Measurements from ENCODE around the gene ZNF710. TPM values are rescaled to one million over a fixed set of nuclear protein-coding genes. Genes with fewer than 3 reads are reported as not detected.

Gene ZNF710
- total and polyA plus RNA-seq, 11 donors: 2.9 to 22.4 (median 5.9) TPM

- no peaks in the 10 kb centered on the region for H3K27me3 ChIP-seq
- peaks cover 0 to 73% (median 22%) of the 10 kb centered on the region in 12 donors for H3K4me1 ChIP-seq
- DNase-seq: no peak
- 88 to 95% (median 94%) methylated on average over 1 of the region's 1 CpG for WGBS, 4 donors
- no peak overlapping the region for H3K4me3 ChIP-seq
- ATAC-seq: peak in 1 of 4 donors; percentile 14
- no peaks in the 10 kb centered on the region for H3K9me3 ChIP-seq
- H3K27ac ChIP-seq: peak overlapping the region in 1 of 12 donors; percentile 45
- TF ChIP-seq POLR2A (IDR thresholded peaks at IDR 0.05): no peak
- TF ChIP-seq, protein P1, sequence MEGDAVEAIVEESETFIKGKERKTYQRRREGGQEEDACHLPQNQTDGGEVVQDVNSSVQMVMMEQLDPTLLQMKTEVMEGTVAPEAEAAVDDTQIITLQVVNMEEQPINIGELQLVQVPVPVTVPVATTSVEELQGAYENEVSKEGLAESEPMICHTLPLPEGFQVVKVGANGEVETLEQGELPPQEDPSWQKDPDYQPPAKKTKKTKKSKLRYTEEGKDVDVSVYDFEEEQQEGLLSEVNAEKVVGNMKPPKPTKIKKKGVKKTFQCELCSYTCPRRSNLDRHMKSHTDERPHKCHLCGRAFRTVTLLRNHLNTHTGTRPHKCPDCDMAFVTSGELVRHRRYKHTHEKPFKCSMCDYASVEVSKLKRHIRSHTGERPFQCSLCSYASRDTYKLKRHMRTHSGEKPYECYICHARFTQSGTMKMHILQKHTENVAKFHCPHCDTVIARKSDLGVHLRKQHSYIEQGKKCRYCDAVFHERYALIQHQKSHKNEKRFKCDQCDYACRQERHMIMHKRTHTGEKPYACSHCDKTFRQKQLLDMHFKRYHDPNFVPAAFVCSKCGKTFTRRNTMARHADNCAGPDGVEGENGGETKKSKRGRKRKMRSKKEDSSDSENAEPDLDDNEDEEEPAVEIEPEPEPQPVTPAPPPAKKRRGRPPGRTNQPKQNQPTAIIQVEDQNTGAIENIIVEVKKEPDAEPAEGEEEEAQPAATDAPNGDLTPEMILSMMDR (IDR thresholded peaks at IDR 0.05): no peak
- intact Hi-C loops (cut with DNase I): no loop called here
- no peaks in the 10 kb centered on the region for H3K36me3 ChIP-seq
These were observed 27.9 kb downstream of the ZNF710 start for GRCh38 chr15:90029024-90029423.

DNA sequence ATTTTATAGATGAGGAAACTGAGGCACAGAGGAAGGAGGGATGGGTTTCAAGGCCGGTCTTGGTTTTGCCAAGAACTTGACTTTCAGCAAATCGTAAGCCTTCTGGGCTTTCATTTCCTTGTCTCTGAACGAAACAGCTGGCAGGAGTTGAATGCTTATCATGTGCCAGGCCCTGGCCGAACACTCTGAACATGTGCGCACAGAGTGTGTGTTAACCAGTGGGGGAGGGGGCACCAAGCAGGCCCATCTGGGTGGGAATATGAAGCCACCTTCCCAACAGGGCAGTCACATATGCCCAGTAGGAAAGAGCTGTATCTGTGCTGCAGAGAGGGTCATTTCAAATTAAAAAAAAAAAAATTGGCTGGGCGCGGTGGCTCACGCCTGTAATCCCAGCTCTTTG is 29.3 kb downstream of the ZNF710 start:
- H3K4me1 ChIP-seq: peaks cover 6 to 85% (median 34%) of the 10 kb centered on the region in 12 donors
- ATAC-seq: peak; percentile 36 to 74 (median 64)
- peak overlapping the region in 1 of 12 donors; percentile 97 for H3K27ac ChIP-seq

DNA sequence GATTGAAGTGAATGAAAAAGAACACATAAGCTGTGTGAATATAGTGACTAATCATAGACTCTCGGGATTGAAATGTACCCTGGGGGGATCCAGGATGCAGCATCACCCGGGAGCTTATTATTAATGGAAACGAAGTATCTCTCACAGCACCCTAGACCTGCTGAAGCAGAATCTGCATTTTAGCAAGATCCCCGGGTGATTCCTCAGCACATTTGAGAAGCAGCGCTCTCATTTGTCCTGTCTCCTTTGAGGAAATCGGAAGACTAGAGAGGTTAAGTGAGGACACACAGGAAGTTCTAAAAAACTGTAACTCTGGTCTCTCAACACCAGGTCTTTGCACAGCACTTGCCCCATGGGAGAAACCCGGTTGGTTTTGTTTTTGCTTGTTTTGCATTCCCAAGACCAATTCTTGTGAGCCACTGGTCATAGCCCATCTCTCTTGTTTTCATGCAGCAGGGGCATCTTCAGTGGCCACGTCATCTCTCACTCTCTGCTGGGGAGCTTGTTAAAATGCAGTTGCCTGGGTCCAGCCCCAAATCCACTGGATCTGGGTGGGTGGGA is 30.2 kb downstream of the ZNF710 start:
- Histone ChIP-seq H3K9me3 (no peaks in the 10 kb centered on the region), H3K27ac (peak overlapping the region in 8 of 12 donors; percentile 39 to 97 (median 46)), H3K4me1 (peaks cover 6 to 88% (median 40%) of the 10 kb centered on the region in 12 donors), H3K4me3 (peak overlapping the region in 1 of 12 donors; percentile 5), H3K27me3 (no peaks in the 10 kb centered on the region), H3K36me3 (no peaks in the 10 kb centered on the region)
- DNase-seq (peak in 1 of 5 donors; percentile 26), ATAC-seq (peak in 3 of 4 donors; percentile 30 to 48 (median 34))
- whole genome bisulfite sequencing, 4 donors: 37 to 44% (median 40%) methylated on average over 8 of the region's 8 CpGs
- TF ChIP-seq, protein P1 (IDR thresholded peaks at IDR 0.05): no peak
- TF ChIP-seq POLR2A (IDR thresholded peaks at IDR 0.05): no peak
- intact Hi-C loops (cut with DNase I): loop anchor here in 1 of 10 donors (5.0 kb wide), 1 partner anchor 36 kb away; no protein-coding TSS in a partner anchor

More for the DNA sequence above, 29.3 kb downstream of the ZNF710 start:
- intact Hi-C loops (cut with DNase I): loop anchor here in 1 of 10 donors (5.0 kb wide), 1 partner anchor 37 kb away; no protein-coding TSS in a partner anchor
- 70 to 78% (median 75%) methylated on average over 8 of the region's 8 CpGs for WGBS, 4 donors
- Histone ChIP-seq H3K9me3 (no peaks in the 10 kb centered on the region), H3K4me3 (no peak overlapping the region), H3K36me3 (no peaks in the 10 kb centered on the region), H3K27me3 (no peaks in the 10 kb centered on the region)
- peak in 3 of 5 donors; percentile 55 to 67 (median 65) for DNase-seq
- TF ChIP-seq, protein P1 (IDR thresholded peaks at IDR 0.05): no peak
- no peak for TF ChIP-seq POLR2A (IDR thresholded peaks at IDR 0.05)

DNA sequence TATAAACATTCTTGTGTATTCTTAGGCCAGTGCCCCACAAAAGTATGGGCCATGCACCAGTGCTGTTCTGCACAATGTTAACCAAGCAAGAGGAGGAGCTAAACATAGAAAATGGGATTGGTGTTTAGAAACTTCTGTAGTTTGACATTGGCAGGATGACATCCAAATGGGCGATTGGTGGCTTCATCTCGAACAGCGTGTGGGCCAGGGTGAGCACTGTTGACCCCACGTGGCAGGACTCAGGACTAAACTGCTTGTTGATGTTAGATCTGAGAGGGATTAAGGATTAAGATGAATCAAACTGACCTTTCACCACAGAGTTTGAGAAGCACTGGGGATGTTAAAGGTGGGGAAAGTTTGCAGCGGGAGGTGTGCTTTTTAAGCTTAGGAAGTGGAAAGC is 31.9 kb downstream of the ZNF710 start:
- Histone ChIP-seq H3K36me3 (no peaks in the 10 kb centered on the region), H3K9me3 (no peaks in the 10 kb centered on the region), H3K27ac (peak overlapping the region in 3 of 12 donors; percentile 60 to 97 (median 76)), H3K4me3 (no peak overlapping the region), H3K27me3 (no peaks in the 10 kb centered on the region), H3K4me1 (peaks cover 6 to 97% (median 55%) of the 10 kb centered on the region in 12 donors)
- WGBS, 4 donors: 91 to 96% (median 94%) methylated on average over 5 of the region's 5 CpGs
- DNase-seq (peak in 1 of 5 donors; percentile 9), ATAC-seq (no peak)
- intact Hi-C loops (cut with DNase I): loop anchor here in 1 of 10 donors (5.0 kb wide), 1 partner anchor 34 kb away; no protein-coding TSS in a partner anchor
- TF ChIP-seq, protein P1 (IDR thresholded peaks at IDR 0.05): no peak
- no peak for TF ChIP-seq POLR2A (IDR thresholded peaks at IDR 0.05)
